ENCODE measurements around the gene MSI2.

DNA sequence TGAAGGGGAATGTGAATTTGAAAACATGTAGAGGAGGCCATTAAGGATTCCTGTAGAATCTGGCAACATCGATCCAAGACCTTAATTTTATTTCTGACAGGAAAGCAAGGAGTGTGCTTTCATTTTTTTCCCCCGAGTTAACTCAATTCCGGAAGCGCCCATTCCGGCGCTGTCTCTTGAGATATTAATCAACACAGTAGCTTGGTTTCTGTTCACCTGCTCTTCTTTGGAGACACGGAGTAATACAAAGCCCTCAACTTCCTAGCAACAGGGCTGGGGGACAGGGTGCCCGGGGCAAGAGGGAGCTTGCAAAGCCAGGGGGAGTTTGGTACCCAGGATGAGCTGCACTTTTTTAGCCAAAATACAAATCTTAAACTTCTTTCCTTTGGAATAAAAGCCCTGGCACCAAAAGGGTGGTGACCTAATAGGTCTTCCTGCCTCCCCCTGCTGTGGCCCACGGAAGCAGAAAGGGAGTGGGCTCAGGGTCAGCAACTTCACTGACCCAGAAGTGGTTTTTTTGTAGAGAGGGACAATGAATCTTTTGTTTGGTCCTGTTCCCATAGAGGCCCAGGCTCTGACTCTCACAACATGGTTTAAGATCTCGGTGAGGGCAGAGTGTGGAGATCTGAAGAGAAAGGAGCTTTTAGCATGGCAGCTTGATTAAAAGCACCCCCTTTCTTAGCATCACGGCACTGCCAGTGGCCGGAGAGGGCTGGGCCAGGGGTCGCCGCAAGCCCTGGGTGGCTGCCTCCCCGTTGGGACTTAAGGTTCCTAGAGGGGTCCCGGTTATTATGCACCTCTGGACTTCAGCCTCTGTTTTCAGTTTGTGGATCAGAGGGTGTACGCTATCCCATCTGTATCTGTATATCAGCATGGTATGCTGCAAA, 281.4 kb downstream of the MSI2 start:
- no peak for TF ChIP-seq POLR2A (IDR thresholded peaks at IDR 0.05)
- TF ChIP-seq CTCF (IDR thresholded peaks at IDR 0.05): no peak

Measured in thyroid gland (tissue), 4 donors.